VCaP (cell line): Measurements from ENCODE around the gene MARCHF3.

Source experiments
- H3K27ac ChIP-seq: fragments of 450-650 bp; 2 replicates; pipeline ENCODE4 v1.5.1; 2017
- CTCF ChIP-seq: fragments of 450-650 bp; conservative IDR thresholded peaks from 2 replicates; pipeline ENCODE4 v1.5.1; 2017; ENCODE audit warnings: mild to moderate bottlenecking, moderate library complexity

MARCHF3 gene

GRCh38 chr5:126931963-126932660 lies 98.2 kb downstream of the MARCHF3 start:
- TF ChIP-seq CTCF, result no peak
- H3K27ac ChIP-seq, result no peak overlapping the region

- no peak overlapping the region for H3K27ac ChIP-seq
- TF ChIP-seq CTCF, result no peak
Measured at GRCh38 chr5:126928041-126928440, 102.3 kb downstream of the MARCHF3 start.

- no peak overlapping the region for H3K27ac ChIP-seq
- TF ChIP-seq CTCF, result no peak
Measured at GRCh38 chr5:126927429-126927828, 102.9 kb downstream of the MARCHF3 start.

- no peak for TF ChIP-seq CTCF
Measured at GRCh38 chr5:126926187-126926586, 104.2 kb downstream of the MARCHF3 start.

GRCh38 chr5:126925482-126925881 lies 104.9 kb downstream of the MARCHF3 start:
- no peak for TF ChIP-seq CTCF
- H3K27ac ChIP-seq, result no peak overlapping the region

More at GRCh38 chr5:126926187-126926586, 104.2 kb downstream of the MARCHF3 start:
- H3K27ac ChIP-seq, result no peak overlapping the region

- no peak for TF ChIP-seq CTCF
- no peak overlapping the region for H3K27ac ChIP-seq
Measured at GRCh38 chr5:126924331-126925033, 105.9 kb downstream of the MARCHF3 start.

GRCh38 chr5:126921241-126922091 lies 108.9 kb downstream of the MARCHF3 start:
- no peak overlapping the region for H3K27ac ChIP-seq
- no peak for TF ChIP-seq CTCF
